ENCODE data around the gene PTBP3.

PTBP3 gene

GRCh38 chr9:112168197-112168596, 165.2 kb downstream of the PTBP3 start:
- DNase-seq (ENCODE audit: low read depth) = no peak

Data from activated T-cell treated with anti-CD3 and anti-CD28 coated beads for 48 hours (primary cell).